ENCODE data around the gene C21orf58. TPM values are rescaled to one million over a fixed set of nuclear protein-coding genes. Genes with fewer than 3 reads are reported as not detected.

Gene C21orf58
- total RNA-seq, 1 experiment from 2014 or later = 35.1 TPM

DNA sequence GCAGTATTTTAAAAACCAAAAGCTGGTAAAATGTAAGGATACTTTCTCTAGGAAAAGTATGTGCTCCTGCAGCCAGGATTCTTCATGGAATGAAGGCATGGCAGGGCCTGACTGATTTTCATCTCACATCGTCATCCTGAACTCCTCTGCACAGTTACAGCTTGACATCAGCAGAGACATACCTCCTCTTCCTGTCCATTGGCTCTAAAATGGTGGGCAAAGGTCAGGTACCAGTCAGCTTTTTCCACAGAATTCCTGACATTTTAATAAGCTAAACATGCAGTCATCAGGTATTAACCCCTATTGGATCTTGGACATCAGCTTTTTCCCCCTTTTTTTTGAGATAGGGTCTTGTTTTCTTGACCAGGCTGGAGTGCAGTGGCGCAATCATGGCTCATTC is 6.1 kb upstream of the C21orf58 start:
- Mint-ChIP-seq H3K36me3 (peaks cover 48% of the 10 kb centered on the region), H3K27me3 (ENCODE audit: low read depth) (no peaks in the 10 kb centered on the region), H3K27ac (no peak overlapping the region), H3K9me3 (no peaks in the 10 kb centered on the region), H3K4me3 (no peak overlapping the region), H3K4me1 (peaks cover 12% of the 10 kb centered on the region)
- TF ChIP-seq EMX1 (CRISPR knock-in tag; IDR thresholded peaks at IDR 0.05) = no peak
- TF ChIP-seq ZNF219 (CRISPR knock-in tag; IDR thresholded peaks at IDR 0.05; ENCODE audit: borderline replicate concordance) = no peak
- no peak for TF ChIP-seq ELF4 (CRISPR knock-in tag; IDR thresholded peaks at IDR 0.05; ENCODE audit: low read depth)
- TF ChIP-seq FOXP4 (CRISPR knock-in tag; IDR thresholded peaks at IDR 0.05) = no peak
- no peak for TF ChIP-seq FOXK1 (CRISPR knock-in tag; IDR thresholded peaks at IDR 0.05)
- TF ChIP-seq PRRX2 (CRISPR knock-in tag; IDR thresholded peaks at IDR 0.05) = no peak
- no peak for TF ChIP-seq ZNF423 (CRISPR knock-in tag; IDR thresholded peaks at IDR 0.05)
- no peak for TF ChIP-seq NFE2L1 (CRISPR knock-in tag; IDR thresholded peaks at IDR 0.05)
- no peak for TF ChIP-seq JAZF1 (CRISPR knock-in tag; IDR thresholded peaks at IDR 0.05)
- no peak for TF ChIP-seq ZBTB21 (CRISPR knock-in tag; IDR thresholded peaks at IDR 0.05; ENCODE audit: borderline replicate concordance)
- TF ChIP-seq GABPB1 (CRISPR knock-in tag; IDR thresholded peaks at IDR 0.05) = no peak
- CTCF ChIA-PET = no interaction called here
- ATAC-seq (no peak), DNase-seq (ENCODE audit: low spot score) (no peak)
- POLR2A ChIA-PET = no interaction called here

DNA sequence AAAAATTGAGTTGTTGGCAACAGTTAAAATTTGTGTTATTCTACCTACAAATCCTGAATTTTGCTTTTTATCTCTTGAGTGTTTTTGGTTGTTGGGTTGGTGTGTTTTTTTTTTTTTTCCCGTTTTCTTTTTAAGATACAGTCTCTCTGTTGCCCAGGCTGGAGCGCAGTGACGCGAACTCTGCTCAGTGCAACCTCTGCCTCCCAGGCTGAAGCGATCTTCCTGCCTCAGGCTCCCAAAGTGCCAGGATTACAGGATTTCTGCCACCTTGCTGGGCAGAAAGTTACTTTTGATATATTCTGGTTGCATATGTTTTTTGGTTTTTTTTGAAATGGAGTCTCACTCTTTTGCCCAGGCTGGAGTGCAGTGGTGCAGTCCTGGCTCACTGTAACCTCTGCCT is 4.5 kb upstream of the C21orf58 start:
- H3K27me3 Mint-ChIP-seq (ENCODE audit: low read depth) = no peaks in the 10 kb centered on the region
- TF ChIP-seq ZNF423 (CRISPR knock-in tag; IDR thresholded peaks at IDR 0.05) = no peak
- no peak for TF ChIP-seq ZBTB21 (CRISPR knock-in tag; IDR thresholded peaks at IDR 0.05; ENCODE audit: borderline replicate concordance)
- TF ChIP-seq NR3C1 (CRISPR knock-in tag; conservative IDR thresholded peaks at IDR 0.05; ENCODE audit: low read depth) = no peak
- no peak for TF ChIP-seq ZNF138 (CRISPR knock-in tag; conservative IDR thresholded peaks at IDR 0.05)
- H3K36me3 Mint-ChIP-seq = peaks cover 42% of the 10 kb centered on the region
- ChIA-PET POLR2A (no interaction called here), CTCF (no interaction called here)
- peaks cover 12% of the 10 kb centered on the region for H3K4me1 Mint-ChIP-seq
- H3K27ac Mint-ChIP-seq = no peak overlapping the region
- ATAC-seq (no peak), DNase-seq (ENCODE audit: low spot score) (no peak)
- no peaks in the 10 kb centered on the region for H3K9me3 Mint-ChIP-seq
- no peak overlapping the region for H3K4me3 Mint-ChIP-seq

- POLR2A ChIA-PET = no interaction called here
- Mint-ChIP-seq H3K4me1 (peaks cover 12% of the 10 kb centered on the region), H3K36me3 (peaks cover 44% of the 10 kb centered on the region), H3K4me3 (no peak overlapping the region), H3K27ac (peak overlapping the region; percentile 5; the same call in 1 of the 2 replicates), H3K27me3 (ENCODE audit: low read depth) (no peaks in the 10 kb centered on the region), H3K9me3 (no peaks in the 10 kb centered on the region)
- DNase-seq (ENCODE audit: low spot score) (no peak), ATAC-seq (no peak)
- CTCF ChIA-PET = no interaction called here
- TF ChIP-seq ZNF263 (CRISPR knock-in tag; IDR thresholded peaks at IDR 0.05; ENCODE audit: low read depth) (no peak), MXD4 (CRISPR knock-in tag; IDR thresholded peaks at IDR 0.05; ENCODE audit: borderline replicate concordance) (no peak), ZNF532 (CRISPR knock-in tag; IDR thresholded peaks at IDR 0.05; ENCODE audit: borderline replicate concordance) (no peak), STAT6 (CRISPR knock-in tag; conservative IDR thresholded peaks at IDR 0.05; ENCODE audit: low read depth) (no peak), E2F1 (CRISPR knock-in tag; IDR thresholded peaks at IDR 0.05) (no peak), SMAD3 (CRISPR knock-in tag; IDR thresholded peaks at IDR 0.05; ENCODE audit: borderline replicate concordance) (no peak), ZNF425 (CRISPR knock-in tag; conservative IDR thresholded peaks at IDR 0.05) (no peak), PRRX2 (CRISPR knock-in tag; IDR thresholded peaks at IDR 0.05) (no peak), EMX1 (CRISPR knock-in tag; IDR thresholded peaks at IDR 0.05) (no peak), ZNF232 (CRISPR knock-in tag; IDR thresholded peaks at IDR 0.05) (no peak)
Measured at GRCh38 chr21:46327711-46328110, 4.0 kb upstream of the C21orf58 start.
